SK-N-MC (cell line): ENCODE data around the gene CT45A9.
"Not testable (repeated sequence)": the region's sequence is repeated elsewhere in the genome, so short reads cannot be mapped to it uniquely, and the experiment has no call there.

ENCODE experiments used
- EZH2 ChIP-seq: fragments of 200-600 bp; sonication (generic); IDR thresholded peaks from one replicate; pipeline ENCODE4 v1.6.1; 2017; ENCODE audit warnings: antibody characterized with exemption
- FOXP2 ChIP-seq: optimal IDR thresholded peaks from 2 replicates; pipeline ENCODE3; 2011; ENCODE audit warnings: mild to moderate bottlenecking, moderate library complexity; ENCODE audit not compliant: insufficient read depth; ENCODE audit errors: extremely low read length, control extremely low read depth
- POLR2AphosphoS5 ChIP-seq: IDR thresholded peaks from 2 replicates; pipeline ENCODE4 v1.6.1; 2012; ENCODE audit warnings: mild to moderate bottlenecking, low read depth, low read length, borderline replicate concordance

DNA sequence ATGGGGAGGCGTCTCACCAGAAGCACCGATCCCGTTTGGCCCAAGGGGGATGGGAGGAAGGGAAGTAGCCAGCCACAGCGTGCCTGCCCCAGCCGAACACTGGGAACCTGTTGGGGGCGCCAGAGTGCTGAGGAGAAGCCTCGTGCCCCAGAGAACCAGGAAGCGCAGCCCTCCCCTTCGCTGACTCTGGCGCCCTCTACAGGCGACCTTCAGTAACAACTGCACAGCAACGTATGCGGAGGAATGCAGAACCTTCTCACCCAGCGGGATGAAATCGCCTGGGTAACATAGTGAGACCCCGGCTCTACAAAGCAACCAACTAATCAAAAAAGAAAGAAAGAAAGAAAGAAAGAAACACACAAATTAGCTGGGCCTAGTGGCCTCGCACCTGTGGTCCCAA lies 17.2 kb downstream of the CT45A9 start, which contains the start of gene CT45A8:
- not testable (repeated sequence) for TF ChIP-seq POLR2AphosphoS5, EZH2, FOXP2
